GM12872 (cell line): ENCODE data around the gene KCNJ4.

Experiments
- CTCF ChIP-seq: IDR thresholded peaks from 3 replicates; pipeline ENCODE4 v1.5.1; 2011; ENCODE audit warnings: low read depth, mild to moderate bottlenecking, low read length, moderate library complexity; ENCODE audit not compliant: insufficient read depth

KCNJ4 gene

DNA sequence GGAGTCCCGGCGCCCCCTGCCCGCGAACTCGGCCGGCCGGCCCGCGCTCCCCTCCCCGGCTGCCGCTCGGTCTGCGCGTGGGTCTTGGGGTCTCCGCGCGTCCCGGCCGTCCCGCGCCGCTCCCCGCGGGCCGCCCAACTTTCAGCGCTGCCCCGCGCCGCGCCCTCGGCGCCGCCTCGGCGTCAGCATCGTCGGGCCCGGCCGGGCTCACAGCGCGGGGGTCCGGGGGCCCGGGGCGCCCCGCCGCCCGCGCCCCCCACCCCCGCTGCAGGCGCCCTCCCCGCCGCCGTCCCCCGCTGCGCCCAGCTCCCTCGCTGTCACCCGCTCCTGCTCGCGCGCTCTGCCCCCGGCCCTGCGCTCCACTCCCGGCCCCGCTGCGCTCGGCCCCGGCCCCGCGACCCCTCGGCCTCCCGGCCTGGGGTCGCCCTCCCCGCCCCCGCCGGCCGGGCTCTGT, at the start of gene KCNJ4:
TSS of gene KCNJ4 (minus strand) at position 124 of the 454 bp plus-strand sequence. CDS start 27,067 bp downstream, outside the sequence.
- TF ChIP-seq CTCF, result no peak

- TF ChIP-seq CTCF, result no peak
Observed at GRCh38 chr22:38503021-38503420, 48.0 kb upstream of the KCNJ4 start.

- TF ChIP-seq CTCF, result no peak
Observed at GRCh38 chr22:38501797-38502672, 47.0 kb upstream of the KCNJ4 start.

DNA sequence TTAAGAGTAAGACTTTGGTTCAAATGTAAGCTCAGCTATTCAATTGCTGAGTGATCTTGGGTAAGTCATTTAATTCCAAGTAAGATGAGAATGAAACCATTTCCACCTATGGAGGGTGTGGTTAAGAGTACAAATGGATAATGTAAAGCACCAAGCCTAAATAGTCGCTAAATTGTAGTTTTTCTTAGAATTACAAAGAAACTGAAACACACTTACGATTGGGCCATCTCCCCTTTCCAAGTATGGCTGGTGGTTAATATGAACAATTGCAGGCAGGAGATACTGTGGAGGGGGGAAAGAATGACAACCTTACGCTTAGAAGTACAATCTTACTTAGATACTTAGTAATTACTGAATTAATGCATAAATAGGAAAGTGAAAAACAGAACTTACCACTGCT, 42.9 kb upstream of the KCNJ4 start:
- TF ChIP-seq CTCF, result no peak

GRCh38 chr22:38494939-38495338, 39.9 kb upstream of the KCNJ4 start:
- TF ChIP-seq CTCF, result no peak

DNA sequence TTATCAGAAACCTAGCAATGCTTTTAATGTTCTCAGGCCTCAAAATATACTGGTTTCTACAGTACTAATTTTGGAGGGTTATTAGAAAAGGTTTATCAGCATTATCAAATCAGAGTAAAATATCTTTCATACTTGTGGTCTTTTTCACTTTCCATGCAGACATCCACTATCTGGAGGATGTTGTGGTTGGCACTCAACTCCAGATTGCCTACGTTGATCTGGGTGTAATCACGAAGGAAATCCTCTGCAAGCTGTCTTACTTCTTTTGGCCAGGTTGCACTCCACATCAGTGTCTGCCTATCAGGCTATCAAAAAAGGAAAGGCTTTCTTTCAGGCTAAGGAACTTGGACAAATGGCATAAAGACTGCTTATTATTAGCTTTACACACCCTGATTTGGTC, 39.5 kb upstream of the KCNJ4 start:
- TF ChIP-seq CTCF, result no peak

DNA sequence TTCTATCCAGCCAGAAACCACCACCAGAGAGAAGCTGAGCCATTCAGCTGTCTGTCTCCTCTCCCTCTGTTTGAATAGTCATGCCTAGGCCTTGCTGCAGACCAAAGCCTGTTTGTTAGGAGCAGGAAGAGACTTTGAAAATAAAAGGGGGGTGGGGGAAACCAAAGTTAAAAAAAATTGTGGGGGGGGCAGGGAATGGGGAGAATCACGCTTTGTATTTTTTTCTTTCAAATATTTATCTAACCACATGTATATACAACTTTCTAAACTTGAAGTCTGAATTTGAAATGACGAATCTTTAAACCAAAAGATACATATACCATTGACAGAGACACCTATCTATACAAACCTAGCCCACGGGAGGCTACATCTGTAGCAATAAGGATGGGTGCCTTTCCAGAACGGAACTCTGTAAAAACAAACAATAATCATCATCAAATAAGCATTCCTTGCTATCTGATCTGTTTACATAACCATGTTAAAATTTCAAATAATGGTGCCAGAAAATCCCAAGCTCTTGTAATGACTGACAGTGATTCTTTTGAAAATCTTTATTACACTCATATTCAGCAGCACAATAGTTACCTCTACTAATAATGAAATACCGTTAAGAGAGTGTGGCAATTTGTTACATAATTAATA, 36.8 kb upstream of the KCNJ4 start:
- TF ChIP-seq CTCF, result no peak
